T47D (cell line): ENCODE results near the gene PLPP7.

Source experiments
- DNase-seq, 2 experiments: peaks; one replicate each; pipeline versions ENCODE4 v3.0.0 to v3.0.0-alpha.2; 2011 to 2012; ENCODE audit warnings: low read depth in 1 of 2, low spot score in 1 of 2
- JUND ChIP-seq: IDR thresholded peaks from 2 replicates; pipeline ENCODE4 v1.6.1; 2012; ENCODE audit warnings: low read depth
- in situ Hi-C: cut with HindIII; loops from 2 replicates; pipeline ENCODE4 v1.10.0; 2016; ENCODE audit warnings: low sequenced_read_pairs, low pct_unique_long_range_greater_than_20kb

PLPP7 gene

GRCh38 chr9:131307974-131308373 lies 18.5 kb downstream of the PLPP7 start:
- in situ Hi-C loops = no loop called here
- TF ChIP-seq JUND = no peak
- no peak for DNase-seq

- no peak for DNase-seq
- in situ Hi-C loops = no loop called here
- TF ChIP-seq JUND = no peak
Measured at GRCh38 chr9:131308452-131308851, 18.9 kb downstream of the PLPP7 start.

GRCh38 chr9:131308906-131309529 lies 19.5 kb downstream of the PLPP7 start:
- in situ Hi-C loops = no loop called here
- TF ChIP-seq JUND = no peak

GRCh38 chr9:131309530-131310276 lies 20.2 kb downstream of the PLPP7 start:
- TF ChIP-seq JUND = no peak
- no peak for DNase-seq
- in situ Hi-C loops = no loop called here

More at GRCh38 chr9:131308906-131309529, 19.5 kb downstream of the PLPP7 start:
- no peak for DNase-seq

GRCh38 chr9:131310833-131311554 lies 21.5 kb downstream of the PLPP7 start:
- no peak for TF ChIP-seq JUND
- in situ Hi-C loops = no loop called here
- no peak for DNase-seq

GRCh38 chr9:131312246-131312645 lies 22.7 kb downstream of the PLPP7 start:
- DNase-seq = no peak
- no peak for TF ChIP-seq JUND
- in situ Hi-C loops = no loop called here

- in situ Hi-C loops = no loop called here
- no peak for DNase-seq
- TF ChIP-seq JUND = no peak
Measured at GRCh38 chr9:131312822-131313770, 23.6 kb downstream of the PLPP7 start.

- no peak for DNase-seq
- in situ Hi-C loops = no loop called here
Measured at GRCh38 chr9:131318231-131319085, 28.9 kb downstream of the PLPP7 start.

GRCh38 chr9:131319486-131319885 lies 30.0 kb downstream of the PLPP7 start:
- in situ Hi-C loops = no loop called here
- no peak for TF ChIP-seq JUND
- no peak for DNase-seq

More at GRCh38 chr9:131318231-131319085, 28.9 kb downstream of the PLPP7 start:
- no peak for TF ChIP-seq JUND

GRCh38 chr9:131320031-131320685 lies 30.6 kb downstream of the PLPP7 start:
- TF ChIP-seq JUND = no peak
- DNase-seq = no peak
- in situ Hi-C loops = no loop called here

GRCh38 chr9:131323629-131324028 lies 34.1 kb downstream of the PLPP7 start:
- in situ Hi-C loops = no loop called here
- no peak for TF ChIP-seq JUND
- DNase-seq = no peak
